ENCODE measurements around the gene MAP1LC3B2. TPM values are rescaled to one million over a fixed set of nuclear protein-coding genes. Genes with fewer than 3 reads are reported as not detected.

The MAP1LC3B2 gene
- total RNA-seq, 1 donor from 2014 or later = 0.82 TPM

GRCh38 chr12:116520225-116520760 lies 38.9 kb upstream of the MAP1LC3B2 start:
- DNase-seq (ENCODE audit: low read depth, low spot score) = no peak
- Mint-ChIP-seq H3K9me3 (no peaks in the 10 kb centered on the region), H3K4me3 (no peak overlapping the region), H3K27ac (ENCODE audit: unreplicated experiment) (no peak overlapping the region), H3K27me3 (ENCODE audit: low read depth) (peaks cover 14% of the 10 kb centered on the region), H3K4me1 (peaks cover 21% of the 10 kb centered on the region), H3K36me3 (ENCODE audit: low read depth) (no peaks in the 10 kb centered on the region)
- TF ChIP-seq, protein P1, sequence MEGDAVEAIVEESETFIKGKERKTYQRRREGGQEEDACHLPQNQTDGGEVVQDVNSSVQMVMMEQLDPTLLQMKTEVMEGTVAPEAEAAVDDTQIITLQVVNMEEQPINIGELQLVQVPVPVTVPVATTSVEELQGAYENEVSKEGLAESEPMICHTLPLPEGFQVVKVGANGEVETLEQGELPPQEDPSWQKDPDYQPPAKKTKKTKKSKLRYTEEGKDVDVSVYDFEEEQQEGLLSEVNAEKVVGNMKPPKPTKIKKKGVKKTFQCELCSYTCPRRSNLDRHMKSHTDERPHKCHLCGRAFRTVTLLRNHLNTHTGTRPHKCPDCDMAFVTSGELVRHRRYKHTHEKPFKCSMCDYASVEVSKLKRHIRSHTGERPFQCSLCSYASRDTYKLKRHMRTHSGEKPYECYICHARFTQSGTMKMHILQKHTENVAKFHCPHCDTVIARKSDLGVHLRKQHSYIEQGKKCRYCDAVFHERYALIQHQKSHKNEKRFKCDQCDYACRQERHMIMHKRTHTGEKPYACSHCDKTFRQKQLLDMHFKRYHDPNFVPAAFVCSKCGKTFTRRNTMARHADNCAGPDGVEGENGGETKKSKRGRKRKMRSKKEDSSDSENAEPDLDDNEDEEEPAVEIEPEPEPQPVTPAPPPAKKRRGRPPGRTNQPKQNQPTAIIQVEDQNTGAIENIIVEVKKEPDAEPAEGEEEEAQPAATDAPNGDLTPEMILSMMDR (conservative IDR thresholded peaks at IDR 0.05) = no peak

- Mint-ChIP-seq H3K4me3 (no peak overlapping the region), H3K27ac (ENCODE audit: unreplicated experiment) (no peak overlapping the region), H3K27me3 (ENCODE audit: low read depth) (peaks cover 20% of the 10 kb centered on the region), H3K36me3 (ENCODE audit: low read depth) (no peaks in the 10 kb centered on the region), H3K9me3 (no peaks in the 10 kb centered on the region), H3K4me1 (peaks cover 28% of the 10 kb centered on the region)
- DNase-seq (ENCODE audit: low read depth, low spot score) = no peak
- TF ChIP-seq, protein P1 (conservative IDR thresholded peaks at IDR 0.05) = no peak
Measured at GRCh38 chr12:116520801-116521471, 38.2 kb upstream of the MAP1LC3B2 start.

- TF ChIP-seq, protein P1 (conservative IDR thresholded peaks at IDR 0.05) = no peak
- Mint-ChIP-seq H3K27me3 (ENCODE audit: low read depth) (peaks cover 25% of the 10 kb centered on the region), H3K36me3 (ENCODE audit: low read depth) (no peaks in the 10 kb centered on the region), H3K9me3 (no peaks in the 10 kb centered on the region), H3K4me1 (peaks cover 29% of the 10 kb centered on the region), H3K27ac (ENCODE audit: unreplicated experiment) (no peak overlapping the region), H3K4me3 (no peak overlapping the region)
- no peak for DNase-seq (ENCODE audit: low read depth, low spot score)
Measured at GRCh38 chr12:116524311-116524710, 34.9 kb upstream of the MAP1LC3B2 start.

- H3K4me3 Mint-ChIP-seq = no peak overlapping the region
- peaks cover 29% of the 10 kb centered on the region for H3K4me1 Mint-ChIP-seq
- no peak overlapping the region for H3K27ac Mint-ChIP-seq (ENCODE audit: unreplicated experiment)
- H3K36me3 Mint-ChIP-seq (ENCODE audit: low read depth) = no peaks in the 10 kb centered on the region
- no peaks in the 10 kb centered on the region for H3K9me3 Mint-ChIP-seq
- TF ChIP-seq, protein P1 (conservative IDR thresholded peaks at IDR 0.05) = no peak
- H3K27me3 Mint-ChIP-seq (ENCODE audit: low read depth) = peaks cover 25% of the 10 kb centered on the region
- no peak for DNase-seq (ENCODE audit: low read depth, low spot score)
Measured at GRCh38 chr12:116524964-116525379, 34.2 kb upstream of the MAP1LC3B2 start.

DNA sequence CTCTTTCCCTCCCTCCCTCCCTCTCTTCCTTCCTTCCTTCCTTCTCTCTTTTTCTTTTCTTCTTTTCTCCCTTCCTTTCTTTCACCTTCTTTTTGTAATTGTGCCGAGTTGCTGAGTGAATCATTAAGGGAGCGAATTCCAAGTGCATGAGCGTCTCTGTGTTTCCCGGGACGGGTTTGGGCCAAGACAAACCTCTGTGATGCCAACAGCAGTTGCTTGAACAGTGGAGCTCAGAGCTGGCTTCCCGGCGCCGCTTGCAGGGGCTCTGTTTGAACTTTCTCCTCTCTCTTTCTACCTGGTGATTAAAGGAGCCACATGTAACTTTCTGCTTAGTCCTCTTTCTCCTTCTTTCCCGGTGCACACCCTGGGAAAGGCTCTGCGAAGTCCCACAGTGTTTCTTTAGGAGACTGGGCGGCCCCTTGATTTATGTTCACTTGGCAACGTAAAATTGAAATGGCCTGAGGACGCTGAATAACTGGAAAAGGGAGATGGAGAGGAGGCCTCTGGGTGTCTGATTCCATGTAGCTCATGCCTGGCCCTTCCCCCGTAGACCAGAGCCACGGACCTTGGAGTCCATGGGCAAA lies 33.7 kb upstream of the MAP1LC3B2 start:
- DNase-seq (ENCODE audit: low read depth, low spot score) = no peak
- Mint-ChIP-seq H3K4me1 (peaks cover 29% of the 10 kb centered on the region), H3K27me3 (ENCODE audit: low read depth) (peaks cover 25% of the 10 kb centered on the region), H3K4me3 (peak overlapping the region; percentile 3), H3K27ac (ENCODE audit: unreplicated experiment) (no peak overlapping the region), H3K9me3 (no peaks in the 10 kb centered on the region), H3K36me3 (ENCODE audit: low read depth) (no peaks in the 10 kb centered on the region)
- TF ChIP-seq, protein P1 (conservative IDR thresholded peaks at IDR 0.05) = no peak

Data from neural crest cell (in vitro differentiated cells).